ENCODE measurements around the gene ADAMTS3.

The ADAMTS3 gene

GRCh38 chr4:72410158-72410557, 158.9 kb downstream of the ADAMTS3 start:
- DNase-seq (ENCODE audit: low read depth in 2 of 2): no peak

- no peak for DNase-seq (ENCODE audit: low read depth in 2 of 2)
Observed at GRCh38 chr4:72408568-72408967, 160.5 kb downstream of the ADAMTS3 start.

GRCh38 chr4:72405417-72405816, 163.6 kb downstream of the ADAMTS3 start:
- DNase-seq (ENCODE audit: low read depth in 2 of 2): no peak

- no peak for DNase-seq (ENCODE audit: low read depth in 2 of 2)
Observed at GRCh38 chr4:72397314-72397713, 171.7 kb downstream of the ADAMTS3 start.

- DNase-seq (ENCODE audit: low read depth in 2 of 2): no peak
Observed at GRCh38 chr4:72394012-72394663, 174.9 kb downstream of the ADAMTS3 start.

- DNase-seq (ENCODE audit: low read depth in 2 of 2): no peak
Observed at GRCh38 chr4:72391281-72391680, 177.7 kb downstream of the ADAMTS3 start.

GRCh38 chr4:72390409-72390808, 178.6 kb downstream of the ADAMTS3 start:
- no peak for DNase-seq (ENCODE audit: low read depth in 2 of 2)

GRCh38 chr4:72388521-72388920, 180.5 kb downstream of the ADAMTS3 start:
- DNase-seq (ENCODE audit: low read depth in 2 of 2): no peak

GRCh38 chr4:72387959-72388358, 181.1 kb downstream of the ADAMTS3 start:
- DNase-seq (ENCODE audit: low read depth in 2 of 2): no peak

GRCh38 chr4:72383439-72383838, 185.6 kb downstream of the ADAMTS3 start:
- DNase-seq (ENCODE audit: low read depth in 2 of 2): no peak

GRCh38 chr4:72378901-72379300, 190.1 kb downstream of the ADAMTS3 start:
- DNase-seq (ENCODE audit: low read depth in 2 of 2): no peak

GRCh38 chr4:72377491-72378194, 191.4 kb downstream of the ADAMTS3 start:
- no peak for DNase-seq (ENCODE audit: low read depth in 2 of 2)

GRCh38 chr4:72376901-72377300, 192.1 kb downstream of the ADAMTS3 start:
- no peak for DNase-seq (ENCODE audit: low read depth in 2 of 2)

GRCh38 chr4:72375073-72375736, 193.8 kb downstream of the ADAMTS3 start:
- no peak for DNase-seq (ENCODE audit: low read depth in 2 of 2)

- DNase-seq (ENCODE audit: low read depth in 2 of 2): no peak
Observed at GRCh38 chr4:72374159-72374558, 194.9 kb downstream of the ADAMTS3 start.

GRCh38 chr4:72366601-72367000, 202.4 kb downstream of the ADAMTS3 start:
- no peak for DNase-seq (ENCODE audit: low read depth in 2 of 2)

GRCh38 chr4:72365981-72366380, 203.0 kb downstream of the ADAMTS3 start:
- DNase-seq (ENCODE audit: low read depth in 2 of 2): no peak

- DNase-seq (ENCODE audit: low read depth in 2 of 2): no peak
Observed at GRCh38 chr4:72365016-72365415, 204.0 kb downstream of the ADAMTS3 start.

GRCh38 chr4:72360075-72360474, 208.9 kb downstream of the ADAMTS3 start:
- DNase-seq (ENCODE audit: low read depth in 2 of 2): no peak

- DNase-seq (ENCODE audit: low read depth in 2 of 2): no peak
Observed at GRCh38 chr4:72358483-72358882, 210.5 kb downstream of the ADAMTS3 start.

GRCh38 chr4:72357908-72358307, 211.1 kb downstream of the ADAMTS3 start:
- DNase-seq (ENCODE audit: low read depth in 2 of 2): no peak

- no peak for DNase-seq (ENCODE audit: low read depth in 2 of 2)
Observed at GRCh38 chr4:72352711-72353110, 216.3 kb downstream of the ADAMTS3 start.

- no peak for DNase-seq (ENCODE audit: low read depth in 2 of 2)
Observed at GRCh38 chr4:72351521-72351920, 217.5 kb downstream of the ADAMTS3 start.
